NCI-H187 (cell line): ENCODE results near the gene MPZL1.
"Not testable (repeated sequence)": the region's sequence is repeated elsewhere in the genome, so short reads cannot be mapped to it uniquely, and the experiment has no call there.

ENCODE experiments used
- DNase-seq, 2 experiments: peaks; one replicate each; lab custom pipeline; 2025; lab: John Stamatoyannopoulos, UW

Gene MPZL1

DNA sequence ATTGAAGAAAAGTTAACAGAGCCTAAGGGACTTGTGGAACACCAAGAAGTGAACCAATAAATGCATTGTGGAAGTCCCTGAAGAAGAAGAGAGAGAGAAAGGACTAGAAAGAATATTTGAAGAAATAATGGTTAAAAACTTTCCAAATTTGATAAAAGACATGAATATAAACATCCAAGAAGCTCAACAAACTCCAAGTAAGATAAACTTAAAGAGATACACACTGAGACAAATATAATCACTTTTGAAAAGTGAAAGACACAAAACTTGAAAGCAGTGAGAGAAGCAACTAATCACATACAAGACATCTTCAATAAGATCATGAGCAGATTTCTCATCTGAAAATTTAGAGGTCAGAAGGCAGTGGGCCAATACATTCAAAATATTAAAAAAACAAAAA lies 91.2 kb downstream of the MPZL1 start:
- DNase-seq, result no peak

DNA sequence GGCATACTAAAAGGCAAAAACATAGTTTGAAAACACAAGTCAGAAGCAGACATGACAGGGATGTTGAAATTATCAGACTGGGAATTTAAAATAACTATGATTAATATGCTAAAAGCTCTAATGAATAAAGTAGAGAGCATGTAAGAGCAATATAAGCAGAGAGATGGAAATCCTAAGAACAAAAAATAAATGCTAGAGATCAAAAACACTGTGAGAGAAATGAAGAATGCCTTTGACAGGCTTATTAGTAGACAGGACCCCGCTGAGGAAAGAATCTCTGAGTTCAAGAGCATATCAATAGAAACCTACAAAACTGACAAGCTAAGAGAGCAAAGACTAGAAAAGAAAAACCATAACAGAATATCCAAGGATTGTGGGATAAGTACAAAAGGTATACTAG lies 93.9 kb downstream of the MPZL1 start:
- DNase-seq, result no peak

DNA sequence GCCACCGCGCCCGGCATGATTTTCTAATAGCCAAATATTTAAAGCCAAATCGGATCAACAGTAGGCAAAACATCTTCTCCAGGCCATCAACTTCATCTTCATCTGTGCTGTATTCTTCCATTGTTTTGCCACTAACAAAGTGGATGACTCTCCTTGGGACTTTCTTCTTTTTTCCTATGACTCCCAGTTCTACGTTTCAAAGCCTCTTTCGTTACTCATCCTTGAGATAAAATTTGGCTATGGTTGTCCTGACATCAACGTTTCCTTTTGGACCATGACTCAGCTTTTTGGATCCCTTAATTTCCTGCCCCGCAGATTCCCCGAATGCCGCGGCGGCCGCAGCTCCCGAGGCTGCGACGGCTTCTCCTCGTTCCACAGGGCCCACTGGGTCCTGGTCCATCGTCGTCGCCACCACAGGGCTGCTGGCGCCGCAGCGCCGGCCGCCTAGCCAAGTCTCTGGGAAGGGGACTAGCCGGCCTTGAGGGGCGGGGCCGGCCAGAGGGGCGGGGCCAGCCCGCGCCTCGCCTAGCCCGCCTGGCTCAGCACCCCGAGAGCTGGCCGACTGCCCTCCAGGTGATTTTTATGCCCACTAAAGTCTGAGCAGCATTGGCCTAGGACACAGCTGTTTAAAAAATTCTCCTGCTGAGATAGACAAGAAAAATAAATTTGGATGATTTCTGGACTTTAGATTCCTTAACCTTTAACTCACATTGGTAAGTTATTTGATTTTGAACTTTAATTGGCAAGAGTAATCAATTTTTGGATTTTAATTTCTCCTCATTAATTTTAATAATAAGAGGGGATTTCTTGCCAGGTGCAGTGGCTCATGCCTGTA lies 98.3 kb downstream of the MPZL1 start:
- DNase-seq, result no peak

DNA sequence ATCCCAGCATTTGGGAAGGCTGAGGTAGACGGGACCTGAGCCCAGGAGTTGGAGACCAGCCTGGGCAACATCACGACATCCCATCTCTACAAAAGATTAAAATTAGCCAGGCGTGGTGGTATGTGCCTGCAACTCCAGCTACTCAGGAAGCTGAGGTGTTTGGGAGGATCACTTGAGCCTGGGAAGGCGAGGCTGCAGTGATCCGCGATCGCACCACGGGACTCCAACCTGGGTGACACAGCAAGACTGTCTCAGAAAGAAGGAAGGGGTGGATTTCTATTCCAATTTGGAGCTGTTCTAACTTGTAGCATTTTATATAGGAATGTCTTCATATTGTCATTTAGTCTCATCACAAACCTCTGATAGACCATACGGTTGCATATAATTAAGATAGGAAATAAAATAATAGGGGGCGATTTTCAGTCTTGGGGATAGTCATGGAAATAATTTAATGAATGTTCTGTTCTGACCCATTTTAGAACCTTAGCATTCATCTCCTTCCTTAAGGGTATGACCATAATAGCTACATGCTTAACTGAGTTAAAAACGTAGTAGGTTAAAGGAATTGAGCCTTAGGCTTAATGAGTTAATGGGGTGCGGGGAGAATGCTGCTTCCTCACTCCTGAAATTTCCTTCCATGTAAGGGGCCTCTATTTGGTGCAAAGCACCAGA lies 99.0 kb downstream of the MPZL1 start:
- DNase-seq, result no peak

DNA sequence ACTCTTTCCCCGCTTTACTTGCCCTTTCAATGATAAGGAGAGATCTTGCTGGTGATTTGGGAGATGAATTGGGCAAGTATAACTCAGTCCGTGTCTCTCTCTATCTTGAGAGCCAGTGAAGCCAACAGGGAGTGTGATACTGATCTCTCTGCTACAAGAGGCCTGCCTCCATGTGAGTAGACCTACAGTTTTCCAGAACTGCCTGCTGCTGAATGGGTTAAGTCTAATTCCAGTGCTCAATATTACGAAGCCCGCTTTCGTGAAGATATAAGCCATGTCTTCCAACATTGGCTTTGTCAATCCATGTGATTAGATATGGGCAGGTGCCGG lies 99.5 kb downstream of the MPZL1 start:
- DNase-seq, result no peak

DNA sequence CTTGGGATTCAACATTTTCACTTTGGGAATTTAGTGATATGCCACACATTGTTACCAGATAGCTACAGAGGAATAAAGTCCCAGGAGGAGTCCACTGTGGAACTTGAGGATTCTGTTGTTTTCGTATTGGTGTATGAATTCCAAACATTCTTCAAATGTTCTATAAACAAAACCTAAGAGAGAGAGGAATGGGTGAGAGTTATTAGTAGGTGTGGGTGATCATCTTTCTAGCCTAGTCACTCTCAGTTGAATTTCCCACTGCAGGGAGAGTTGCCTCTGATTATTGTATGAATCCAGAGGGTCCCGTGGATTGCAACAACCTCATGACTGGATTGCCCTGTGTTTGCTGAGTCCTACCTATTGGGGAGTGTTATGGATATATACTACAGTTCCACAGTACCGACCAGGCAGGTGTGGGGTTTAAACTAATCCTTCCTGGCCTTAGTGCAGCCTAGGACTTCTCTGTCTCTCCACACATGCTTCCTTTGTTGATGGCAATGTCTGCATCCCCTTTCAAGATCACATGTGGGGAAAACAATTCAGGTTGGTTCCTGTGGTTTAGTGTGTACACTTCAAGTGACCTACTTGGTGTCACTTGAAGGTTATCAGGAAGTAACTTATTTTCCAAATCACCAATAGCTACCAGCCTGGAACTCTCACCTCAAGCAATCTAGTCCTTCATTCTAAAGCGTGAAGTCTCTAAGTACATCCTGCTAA lies 100.3 kb downstream of the MPZL1 start:
- no peak for DNase-seq

DNA sequence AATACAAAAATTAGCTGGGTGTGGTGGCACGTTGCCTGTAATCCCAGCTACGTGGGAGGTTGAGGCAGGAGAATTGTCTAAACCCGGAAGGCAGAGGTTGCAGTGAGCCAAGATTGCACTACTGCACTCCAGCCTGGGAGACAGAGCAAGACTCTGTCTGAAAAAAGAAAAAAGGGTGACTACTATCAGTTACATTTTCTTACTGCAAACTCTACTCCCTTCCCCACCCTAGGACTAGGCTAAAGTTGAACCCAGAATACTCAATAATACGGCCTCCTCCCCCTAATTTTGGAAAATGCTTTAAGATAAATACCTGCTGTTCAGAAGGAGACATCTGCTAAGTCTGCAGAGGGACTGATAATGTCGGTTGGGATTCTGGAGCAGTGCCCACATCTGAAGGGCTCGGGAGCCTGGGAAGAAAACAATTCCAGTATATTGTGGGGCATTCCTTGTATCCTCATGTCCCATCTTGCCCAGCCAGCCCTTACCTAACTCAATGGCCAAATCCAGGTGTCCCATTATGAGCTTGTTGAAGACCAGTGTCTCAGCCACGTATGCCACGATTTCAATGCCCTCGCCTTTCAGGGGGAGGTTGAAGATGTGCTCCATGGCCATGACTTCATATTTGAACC lies 102.5 kb downstream of the MPZL1 start:
- DNase-seq, result no peak

DNA sequence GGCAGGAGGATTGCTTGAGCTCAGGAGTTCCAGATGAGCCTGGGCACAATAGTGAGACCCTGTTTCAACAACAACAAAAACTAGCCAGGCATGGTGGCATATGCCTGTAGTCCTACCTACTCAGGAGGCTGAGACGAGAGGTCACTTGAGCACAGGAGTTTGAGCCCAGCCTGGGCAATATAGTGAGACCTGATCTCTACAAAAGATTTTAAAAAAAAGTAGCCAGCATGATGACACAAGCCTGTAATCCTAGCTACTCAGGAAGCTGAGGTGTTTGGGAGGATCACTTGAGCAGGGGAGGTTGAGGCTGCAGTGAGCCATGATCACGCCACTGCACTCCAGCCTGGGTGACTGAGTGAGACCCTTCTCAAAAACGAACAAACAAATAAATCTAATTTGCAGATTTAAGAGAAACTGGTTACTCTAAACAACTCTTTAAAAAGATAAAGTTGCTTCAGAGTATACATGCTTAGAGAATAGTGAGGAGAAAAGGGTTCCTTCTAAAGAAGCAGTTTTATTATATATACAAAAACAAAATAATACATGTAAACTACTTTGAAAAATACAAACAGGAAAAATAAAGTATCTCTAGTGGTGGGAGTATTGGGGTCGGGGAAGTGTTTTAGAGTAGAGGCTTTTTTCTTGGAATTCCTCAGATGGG lies 103.8 kb downstream of the MPZL1 start:
- DNase-seq, result no peak

DNA sequence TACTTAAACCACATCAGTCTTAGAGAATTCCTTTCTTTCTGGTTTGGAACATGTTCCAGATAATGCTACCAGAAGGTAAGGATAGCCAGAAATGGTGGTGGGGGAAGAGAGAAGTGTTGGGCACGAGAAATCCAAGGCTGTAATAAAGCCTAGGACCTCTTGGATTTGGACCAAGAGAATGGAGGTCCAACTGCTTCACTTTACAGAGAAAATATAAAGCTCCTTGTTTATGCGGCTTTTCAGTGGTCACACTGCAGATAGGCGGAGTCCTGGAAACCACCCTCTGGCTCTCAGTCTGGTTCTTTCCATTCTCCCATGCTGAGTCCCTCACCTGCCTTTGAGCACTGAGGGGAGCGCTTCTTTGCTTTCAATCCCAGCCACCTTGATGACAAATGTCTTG lies 104.3 kb downstream of the MPZL1 start:
- no peak for DNase-seq

DNA sequence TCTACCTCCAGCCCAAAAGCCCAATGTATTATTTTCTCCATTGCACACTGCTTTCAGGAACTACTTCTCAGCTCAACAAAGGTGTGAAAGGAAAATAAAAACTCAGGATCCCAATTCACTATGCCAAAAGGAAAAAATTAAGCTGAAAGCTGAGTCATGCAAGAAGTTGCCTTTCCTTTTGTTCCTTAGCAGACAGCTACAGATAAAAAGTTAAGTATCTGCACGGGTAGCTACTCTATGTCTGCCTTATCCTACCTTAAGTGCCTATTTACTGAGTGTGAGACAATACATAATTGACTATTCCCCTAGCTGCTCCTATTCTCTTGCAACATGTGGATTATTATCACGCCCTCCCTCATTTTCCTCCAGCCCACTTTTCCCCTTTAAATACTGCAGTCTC lies 108.1 kb downstream of the MPZL1 start:
- DNase-seq, result no peak

DNA sequence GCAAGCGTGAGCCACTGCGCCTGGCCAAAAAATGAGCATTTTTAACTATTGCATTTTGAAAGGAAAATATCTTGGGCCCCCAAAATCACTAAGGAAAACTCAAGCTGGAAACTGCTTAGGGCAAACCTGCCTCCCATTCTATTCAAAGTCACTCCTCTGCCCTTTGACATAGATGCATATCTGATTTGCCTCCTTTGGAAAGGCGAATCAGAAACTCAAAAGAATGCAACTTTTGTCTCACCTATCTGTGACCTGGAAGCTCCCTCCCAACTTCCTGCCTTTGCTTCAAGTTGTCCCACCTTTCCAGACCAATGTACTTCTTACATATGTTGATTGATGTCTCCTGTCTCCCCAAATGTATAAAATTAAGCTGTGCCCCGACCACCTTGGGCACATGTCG lies 108.9 kb downstream of the MPZL1 start:
- DNase-seq, result not testable (repeated sequence)

DNA sequence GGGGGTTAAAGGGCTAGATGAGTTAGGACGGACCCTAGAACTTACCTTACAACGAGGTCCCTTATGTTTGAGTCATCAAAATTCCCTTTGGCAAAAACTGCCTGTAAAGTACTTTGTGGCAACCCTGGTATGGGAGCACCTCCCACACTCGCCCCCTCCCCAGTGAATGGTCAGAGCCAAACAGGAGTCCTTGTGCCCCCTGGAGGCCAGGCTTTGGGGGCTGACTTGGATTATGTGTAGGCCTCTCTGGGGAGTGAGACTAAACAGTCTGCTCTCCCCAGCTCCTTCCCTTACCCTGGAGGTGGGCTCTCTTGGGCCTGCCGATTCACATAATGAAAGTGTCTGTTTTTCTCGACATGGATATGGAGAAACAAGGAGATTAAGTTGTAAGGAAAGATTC lies 110.9 kb downstream of the MPZL1 start:
- DNase-seq, result no peak

DNA sequence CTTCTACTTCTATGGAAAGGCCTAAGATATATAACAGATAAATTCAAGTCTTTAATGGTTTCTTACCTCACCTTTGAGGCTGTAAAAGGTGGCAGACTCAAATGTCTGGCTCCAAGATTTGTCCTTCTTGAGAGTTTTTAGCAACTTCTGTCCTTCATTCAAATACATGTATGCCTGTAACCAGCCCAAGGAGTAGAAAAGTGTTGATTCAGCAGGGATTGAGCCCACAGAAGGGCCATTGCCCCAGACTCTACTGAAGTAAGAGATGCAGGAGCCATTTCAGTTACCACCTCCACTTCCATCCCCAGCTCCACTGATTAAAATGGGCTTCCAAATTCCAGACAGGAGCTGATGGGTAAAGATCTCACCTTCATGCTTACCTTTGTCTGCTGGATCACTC lies 112.1 kb downstream of the MPZL1 start:
- no peak for DNase-seq

DNA sequence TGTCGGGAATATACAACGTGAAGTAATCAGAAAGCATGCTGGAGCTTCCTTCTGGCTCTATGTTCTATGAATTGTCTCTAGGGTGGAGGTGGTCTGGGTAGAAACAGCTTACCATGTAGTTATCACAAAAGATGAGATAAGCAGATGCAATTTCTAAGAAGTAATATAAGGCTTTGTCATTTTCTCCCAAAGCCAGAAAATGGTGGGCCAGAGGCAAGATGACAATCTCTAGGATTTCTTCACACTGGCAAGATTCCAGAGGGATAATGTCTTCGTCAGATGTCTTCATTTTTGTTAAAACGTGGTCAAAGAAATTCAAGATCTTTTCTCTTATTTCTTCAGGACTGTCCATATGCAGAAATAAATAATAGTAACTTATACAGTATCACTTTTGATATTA lies 114.4 kb downstream of the MPZL1 start:
- DNase-seq, result no peak

DNA sequence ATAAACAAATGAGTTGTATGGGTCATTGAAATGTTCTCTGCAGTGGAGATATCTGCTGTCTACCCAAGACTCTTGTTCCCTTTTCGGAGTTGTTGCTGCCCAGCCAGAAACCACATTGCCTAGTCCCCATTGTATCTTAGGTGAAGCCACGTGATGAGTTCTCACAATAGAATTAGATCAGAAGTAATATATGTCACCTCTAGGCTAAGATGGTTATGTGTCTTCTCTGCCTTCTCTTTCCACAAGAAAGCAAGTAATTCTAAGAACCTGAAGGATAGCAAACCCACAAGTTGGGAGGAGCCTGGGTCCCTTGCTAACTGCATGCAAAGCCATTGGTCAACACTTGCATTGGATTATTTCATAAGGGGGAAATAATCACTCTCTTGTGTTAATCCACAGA lies 115.5 kb downstream of the MPZL1 start:
- DNase-seq, result no peak

DNA sequence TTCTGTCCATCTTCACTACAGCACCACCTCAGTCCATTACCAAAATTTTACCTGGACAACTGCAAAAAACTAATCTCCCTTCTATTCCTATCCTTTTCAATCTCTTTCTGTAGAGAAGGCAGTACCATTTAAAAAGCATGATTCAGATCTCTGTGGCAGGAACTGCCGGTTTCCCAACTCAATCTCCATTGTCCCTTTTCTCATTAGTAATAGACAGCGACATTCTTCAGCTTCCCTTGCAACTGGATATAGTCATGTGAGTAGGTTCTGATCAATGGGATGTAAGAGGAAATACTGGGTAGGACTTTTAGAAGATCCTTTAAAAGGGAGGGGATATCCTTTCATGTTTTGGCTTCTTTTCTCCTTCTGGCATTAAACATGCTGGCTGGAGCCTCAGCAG lies 117.2 kb downstream of the MPZL1 start:
- no peak for DNase-seq
